ENCODE results near the gene SESN1. TPM values are rescaled to one million over a fixed set of nuclear protein-coding genes. Genes with fewer than 3 reads are reported as not detected.

Gene SESN1
- total RNA-seq, 1 donor from 2014 or later = 8.0 TPM

GRCh38 chr6:109029313-109029712, 65.3 kb downstream of the SESN1 start:
- TF ChIP-seq CTCF (conservative IDR thresholded peaks at IDR 0.05; ENCODE audit: low read depth, low read length) = no peak

GRCh38 chr6:109028439-109028838, 66.2 kb downstream of the SESN1 start:
- H3K4me3 ChIP-seq (ENCODE audit: low read depth, low read length) = no peak overlapping the region
- TF ChIP-seq CTCF (conservative IDR thresholded peaks at IDR 0.05; ENCODE audit: low read depth, low read length) = no peak
- DNase-seq (ENCODE audit: low read depth) = no peak

More at GRCh38 chr6:109029313-109029712, 65.3 kb downstream of the SESN1 start:
- no peak overlapping the region for H3K4me3 ChIP-seq (ENCODE audit: low read depth, low read length)
- no peak for DNase-seq (ENCODE audit: low read depth)

DNA sequence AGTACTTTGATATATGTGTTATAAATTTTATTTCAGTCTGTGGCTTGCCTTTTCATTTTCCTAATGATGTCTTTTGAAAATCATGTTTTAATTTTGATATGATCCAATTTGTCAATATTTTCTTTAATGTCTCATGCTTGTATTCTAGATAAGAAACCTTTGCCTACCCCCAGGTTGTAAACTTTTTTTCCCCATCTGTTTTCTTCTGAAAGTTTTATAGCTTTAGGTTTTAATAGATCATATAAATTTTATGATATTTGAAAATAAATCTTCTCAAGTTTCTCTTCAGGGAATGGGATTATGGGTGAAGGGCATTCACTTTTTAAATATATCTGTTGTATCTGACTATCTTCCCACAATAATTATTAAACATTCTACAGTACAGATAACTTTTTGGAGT, 66.7 kb downstream of the SESN1 start:
- DNase-seq (ENCODE audit: low read depth) = no peak
- no peak overlapping the region for H3K4me3 ChIP-seq (ENCODE audit: low read depth, low read length)
- TF ChIP-seq CTCF (conservative IDR thresholded peaks at IDR 0.05; ENCODE audit: low read depth, low read length) = no peak

- no peak for TF ChIP-seq CTCF (conservative IDR thresholded peaks at IDR 0.05; ENCODE audit: low read depth, low read length)
- no peak overlapping the region for H3K4me3 ChIP-seq (ENCODE audit: low read depth, low read length)
- DNase-seq (ENCODE audit: low read depth) = no peak
These were observed 69.0 kb downstream of the SESN1 start for GRCh38 chr6:109025639-109026038.

DNA sequence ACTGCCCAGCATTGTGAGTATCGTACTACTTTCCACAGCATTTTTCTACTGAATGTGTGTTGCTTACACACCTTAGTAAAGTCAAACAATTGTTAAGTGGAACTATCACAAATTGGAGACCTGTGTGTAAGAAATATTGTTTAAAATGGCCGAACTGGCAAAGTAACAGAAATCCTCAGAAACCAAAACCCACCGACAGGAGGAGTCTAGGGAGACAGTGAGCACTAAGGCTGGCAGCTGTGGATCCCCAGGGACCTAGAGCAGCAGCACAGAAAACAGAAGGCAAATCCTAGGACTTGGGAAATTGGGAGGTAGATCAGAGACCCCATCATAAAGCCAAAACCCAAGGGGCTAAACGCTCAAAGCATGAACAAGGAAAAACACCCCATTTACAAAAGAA, 69.9 kb downstream of the SESN1 start:
- DNase-seq (ENCODE audit: low read depth) = no peak
- TF ChIP-seq CTCF (conservative IDR thresholded peaks at IDR 0.05; ENCODE audit: low read depth, low read length) = peak; percentile 6
- H3K4me3 ChIP-seq (ENCODE audit: low read depth, low read length) = no peak overlapping the region

- TF ChIP-seq CTCF (conservative IDR thresholded peaks at IDR 0.05; ENCODE audit: low read depth, low read length) = no peak
- no peak for DNase-seq (ENCODE audit: low read depth)
- H3K4me3 ChIP-seq (ENCODE audit: low read depth, low read length) = no peak overlapping the region
These were observed 70.3 kb downstream of the SESN1 start for GRCh38 chr6:109024368-109024767.

DNA sequence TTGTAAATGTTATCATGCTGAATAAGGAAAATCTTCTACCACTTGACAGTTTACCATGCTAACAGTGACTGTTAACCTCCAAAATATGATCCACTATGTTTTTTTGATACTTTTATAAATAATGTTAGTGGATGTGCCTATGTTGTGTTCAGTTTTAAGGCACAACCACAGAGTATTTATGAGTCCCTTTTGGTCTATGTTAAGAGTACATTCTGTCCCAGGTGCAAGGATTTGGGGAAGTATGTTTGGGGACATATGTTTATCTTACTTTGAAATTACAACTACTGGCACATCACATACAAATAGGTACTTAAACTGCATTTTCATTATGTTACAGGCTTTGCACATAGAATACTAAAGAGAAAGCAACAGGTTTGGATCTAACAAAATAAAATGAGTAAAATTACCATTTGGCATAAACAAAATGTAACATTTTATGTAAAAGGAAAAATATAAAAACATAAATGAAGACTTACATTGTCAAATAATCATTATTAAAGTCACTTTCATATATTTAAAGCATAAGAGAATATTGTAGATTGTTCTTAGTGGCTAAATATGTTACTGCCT, 71.2 kb downstream of the SESN1 start:
- no peak for DNase-seq (ENCODE audit: low read depth)
- no peak for TF ChIP-seq CTCF (conservative IDR thresholded peaks at IDR 0.05; ENCODE audit: low read depth, low read length)
- H3K4me3 ChIP-seq (ENCODE audit: low read depth, low read length) = no peak overlapping the region

All from epithelial cell of proximal tubule (primary cell).